Keratinocyte (primary cell): ENCODE results near the gene TINCR. TPM values are rescaled to one million over a fixed set of nuclear protein-coding genes. Genes with fewer than 3 reads are reported as not detected.
A peak's percentile ranks its signal among the peaks of the same experiment; 100 is the strongest.

Experiments used
- DNase-seq: peaks from one replicate; pipeline ENCODE4 v3.0.0-alpha.2; 2011; ENCODE audit warnings: low read depth, missing footprints, low spot score
- FAIRE-seq: peaks from 2 replicates; lab custom pipeline; 2011; peaks lifted over from hg19 to GRCh38; lab: Jason Lieb, UNC
- H2AFZ ChIP-seq: 2 replicates; pipeline ENCODE4 v1.6.0; 2012; ENCODE audit warnings: low read length, control low read depth, inconsistent platforms; ENCODE audit not compliant: control insufficient read depth
- H3K27ac ChIP-seq: 2 replicates; pipeline ENCODE4 v1.5.1; 2011; ENCODE audit warnings: low read length; ENCODE audit not compliant: control insufficient read depth, insufficient read depth
- H3K27me3 ChIP-seq: 3 replicates; pipeline ENCODE4 v1.6.0; 2011; ENCODE audit warnings: low read length; ENCODE audit not compliant: control insufficient read depth, insufficient read depth; ENCODE audit errors: extremely low read depth
- H3K36me3 ChIP-seq, 2 experiments: 2 replicates in 1 of 2; 3 replicates in 1 of 2; pipeline ENCODE4 v1.5.1; 2011; ENCODE audit warnings: low read length in 2 of 2, mild to moderate bottlenecking in 1 of 2; ENCODE audit not compliant: control insufficient read depth in 2 of 2, insufficient read depth in 2 of 2; ENCODE audit errors: extremely low read depth in 1 of 2
- H3K4me1 ChIP-seq: 3 replicates; pipeline ENCODE4 v1.5.1; 2011; ENCODE audit warnings: low read length; ENCODE audit not compliant: control insufficient read depth, insufficient read depth; ENCODE audit errors: extremely low read depth
- H3K4me2 ChIP-seq: 3 replicates; pipeline ENCODE4 v1.6.0; 2011; ENCODE audit warnings: low read depth, low read length; ENCODE audit not compliant: control insufficient read depth, insufficient read depth; ENCODE audit errors: extremely low read depth
- H3K4me3 ChIP-seq, 3 experiments: fragments of 200-600 bp in 1 of 3; sonication (generic) in 1 of 3; 2 replicates in 2 of 3; 3 replicates in 1 of 3; pipeline ENCODE4 v1.5.1; 2011 to 2016; ENCODE audit warnings: low read length in 3 of 3, mild to moderate bottlenecking in 3 of 3, control low read depth in 2 of 3, inconsistent platforms in 1 of 3, low read depth in 1 of 3, mixed read lengths in 1 of 3, mixed run types in 1 of 3, moderate library complexity in 1 of 3; ENCODE audit not compliant: control insufficient read depth in 2 of 3, insufficient read depth in 2 of 3; ENCODE audit errors: extremely low read depth in 1 of 3
- H3K79me2 ChIP-seq: 2 replicates; pipeline ENCODE4 v1.6.0; 2012; ENCODE audit warnings: low read length; ENCODE audit not compliant: control insufficient read depth, insufficient read depth
- H3K9ac ChIP-seq: 3 replicates; pipeline ENCODE4 v1.6.0; 2011; ENCODE audit warnings: low read length; ENCODE audit not compliant: control insufficient read depth, insufficient read depth; ENCODE audit errors: extremely low read depth
- H3K9me1 ChIP-seq: 3 replicates; pipeline ENCODE4 v1.6.0; 2011; ENCODE audit warnings: low read length; ENCODE audit not compliant: control insufficient read depth, insufficient read depth; ENCODE audit errors: extremely low read depth
- H3K9me3 ChIP-seq: 2 replicates; pipeline ENCODE4 v1.5.1; 2012; ENCODE audit warnings: low read depth, low read length; ENCODE audit not compliant: control insufficient read depth
- H4K20me1 ChIP-seq: 3 replicates; pipeline ENCODE4 v1.6.0; 2011; ENCODE audit warnings: low read length; ENCODE audit not compliant: control insufficient read depth, insufficient read depth; ENCODE audit errors: extremely low read depth
- CTCF ChIP-seq, 3 experiments: IDR thresholded peaks in 1 of 3; conservative IDR thresholded peaks in 1 of 3; optimal IDR thresholded peaks in 1 of 3; 2 replicates in 2 of 3; 3 replicates in 1 of 3; pipeline versions ENCODE3 to v1.5.1; 2011; ENCODE audit warnings: low read length in 3 of 3, mild to moderate bottlenecking in 3 of 3, moderate library complexity in 2 of 3, control low read depth in 1 of 3, inconsistent platforms in 1 of 3; ENCODE audit not compliant: insufficient read depth in 2 of 3; ENCODE audit errors: extremely low read depth in 1 of 3
- EZH2 ChIP-seq: IDR thresholded peaks from one replicate; pipeline ENCODE4 v1.6.1; 2012; ENCODE audit warnings: inconsistent platforms, mild to moderate bottlenecking, low read length, moderate library complexity
- dilution Hi-C: fragments of 300-500 bp; cut with MboI; formaldehyde crosslinking; loops from one replicate; pipeline ENCODE4 v1.7.0; 2020; ENCODE audit warnings: low sequenced_read_pairs; ENCODE audit not compliant: extremely low pct_ligation_motif_present
- polyA plus RNA-seq, 5 experiments: library from polyadenylated mRNA; depleted of rRNA in 3 of 5; stranded (reverse) in 3 of 5; stranded (forward) in 1 of 5; unstranded in 1 of 5; fragments of >200 nt; gene quantifications; 1 replicate in 1 of 5; 2 replicates in 3 of 5; 3 replicates in 1 of 5; pipeline versions ENCODE4 v1.2.1 to v1.2.3, GENCODE V29; 2011 to 2012; ENCODE audit warnings: missing spikeins in 2 of 5, low read depth in 1 of 5, low replicate concordance in 1 of 5

TINCR gene
- polyA plus RNA-seq, 1 donor (not counting 4 experiments of a cell fraction or from before 2014, with no cell fraction given) = 9.7 TPM

- no peaks in the 10 kb centered on the region for H3K9me3 ChIP-seq
- peaks cover 0 to 4% of the 10 kb centered on the region in 2 experiments for H3K36me3 ChIP-seq
- DNase-seq (no peak), FAIRE-seq (no peak)
- H3K9me1 ChIP-seq = no peaks in the 10 kb centered on the region
- no peak overlapping the region for H3K9ac ChIP-seq
- no peaks in the 10 kb centered on the region for H3K79me2 ChIP-seq
- dilution Hi-C loops = no loop called here
- no peak overlapping the region for H3K4me2 ChIP-seq
- H2AFZ ChIP-seq = no peak overlapping the region
- TF ChIP-seq CTCF (optimal IDR thresholded peaks at IDR 0.05 in 1 of 3, IDR thresholded peaks at IDR 0.05 in 1 of 3, conservative IDR thresholded peaks at IDR 0.05 in 1 of 3; ENCODE audit: extremely low read depth in 1 of 3, insufficient read depth in 2 of 3, low read length in 3 of 3) = no peak
- no peak for TF ChIP-seq EZH2
- H3K4me1 ChIP-seq = peaks cover 5% of the 10 kb centered on the region
- H3K4me3 ChIP-seq = no peak overlapping the region
- no peaks in the 10 kb centered on the region for H4K20me1 ChIP-seq
- H3K27ac ChIP-seq = no peak overlapping the region
- no peaks in the 10 kb centered on the region for H3K27me3 ChIP-seq
Measured at GRCh38 chr19:5579286-5579685, 11.5 kb upstream of the TINCR start.

GRCh38 chr19:5578097-5578846 lies 10.5 kb upstream of the TINCR start:
- H3K4me1 ChIP-seq = peaks cover 5% of the 10 kb centered on the region
- H3K27me3 ChIP-seq = no peaks in the 10 kb centered on the region
- FAIRE-seq (no peak), DNase-seq (no peak)
- H3K4me2 ChIP-seq = peak overlapping the region; percentile 97
- dilution Hi-C loops = no loop called here
- H3K9ac ChIP-seq = peak overlapping the region; percentile 81
- peak overlapping the region; percentile 28 to 71 (median 52) for H3K4me3 ChIP-seq
- H4K20me1 ChIP-seq = no peaks in the 10 kb centered on the region
- H3K9me3 ChIP-seq = no peaks in the 10 kb centered on the region
- no peaks in the 10 kb centered on the region for H3K79me2 ChIP-seq
- H3K36me3 ChIP-seq = peaks cover 0 to 4% of the 10 kb centered on the region in 2 experiments
- H3K27ac ChIP-seq = peak overlapping the region; percentile 84
- H3K9me1 ChIP-seq = no peaks in the 10 kb centered on the region
- TF ChIP-seq EZH2 (no peak), CTCF (optimal IDR thresholded peaks at IDR 0.05 in 1 of 3, IDR thresholded peaks at IDR 0.05 in 1 of 3, conservative IDR thresholded peaks at IDR 0.05 in 1 of 3; ENCODE audit: extremely low read depth in 1 of 3, insufficient read depth in 2 of 3, low read length in 3 of 3) (peak; percentile 91 to 100 (median 94))
- H2AFZ ChIP-seq = peak overlapping the region; percentile 93
